Gastroesophageal sphincter (tissue), 3 donors: Measurements from ENCODE around the gene SFTA2.

ENCODE experiments used
- EP300 ChIP-seq: sonication (generic); formaldehyde crosslinking; IDR thresholded peaks from one replicate; pipeline ENCODE4 v1.6.1; 2017; ENCODE audit warnings: antibody characterized with exemption, mild to moderate bottlenecking
- POLR2A ChIP-seq, 2 donors: fragments of 450-650 bp; IDR thresholded peaks; one replicate each; pipeline ENCODE4 v1.6.1; 2017; ENCODE audit warnings: antibody characterized with exemption in 2 of 2, mild to moderate bottlenecking in 2 of 2, moderate library complexity in 1 of 2
- POLR2AphosphoS5 ChIP-seq: sonication (generic); formaldehyde crosslinking; IDR thresholded peaks from one replicate; pipeline ENCODE4 v1.6.1; 2017; ENCODE audit warnings: antibody characterized with exemption
- TF ChIP-seq, protein P1 (sequence below), 4 experiments: fragments of 200-600 bp in 2 of 4; fragments of 450-650 bp in 2 of 4; sonication (generic) in 1 of 4; IDR thresholded peaks; one replicate each; pipeline ENCODE4 v1.5.1; 2017 to 2019; ENCODE audit warnings: antibody characterized with exemption in 4 of 4, mild to moderate bottlenecking in 2 of 4, moderate library complexity in 2 of 4

DNA sequence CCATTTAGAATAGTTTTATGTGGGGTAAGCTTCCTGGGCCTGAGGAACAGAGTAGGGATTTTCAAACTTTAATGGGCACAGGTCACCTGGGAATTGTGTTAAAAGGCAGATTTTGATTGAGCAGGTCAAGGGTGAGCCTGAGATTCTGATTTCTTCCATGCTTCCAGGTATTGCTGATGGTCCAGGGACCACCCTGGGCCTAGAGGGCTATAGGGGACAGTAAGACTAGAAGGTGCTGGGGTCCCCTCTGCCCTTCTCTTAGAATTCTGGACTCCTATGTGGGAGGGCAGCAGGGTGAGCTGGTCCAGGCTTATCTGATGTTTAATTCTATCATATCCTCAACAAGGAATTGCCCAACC is 45.1 kb downstream of the SFTA2 start:
- TF ChIP-seq, protein P1, sequence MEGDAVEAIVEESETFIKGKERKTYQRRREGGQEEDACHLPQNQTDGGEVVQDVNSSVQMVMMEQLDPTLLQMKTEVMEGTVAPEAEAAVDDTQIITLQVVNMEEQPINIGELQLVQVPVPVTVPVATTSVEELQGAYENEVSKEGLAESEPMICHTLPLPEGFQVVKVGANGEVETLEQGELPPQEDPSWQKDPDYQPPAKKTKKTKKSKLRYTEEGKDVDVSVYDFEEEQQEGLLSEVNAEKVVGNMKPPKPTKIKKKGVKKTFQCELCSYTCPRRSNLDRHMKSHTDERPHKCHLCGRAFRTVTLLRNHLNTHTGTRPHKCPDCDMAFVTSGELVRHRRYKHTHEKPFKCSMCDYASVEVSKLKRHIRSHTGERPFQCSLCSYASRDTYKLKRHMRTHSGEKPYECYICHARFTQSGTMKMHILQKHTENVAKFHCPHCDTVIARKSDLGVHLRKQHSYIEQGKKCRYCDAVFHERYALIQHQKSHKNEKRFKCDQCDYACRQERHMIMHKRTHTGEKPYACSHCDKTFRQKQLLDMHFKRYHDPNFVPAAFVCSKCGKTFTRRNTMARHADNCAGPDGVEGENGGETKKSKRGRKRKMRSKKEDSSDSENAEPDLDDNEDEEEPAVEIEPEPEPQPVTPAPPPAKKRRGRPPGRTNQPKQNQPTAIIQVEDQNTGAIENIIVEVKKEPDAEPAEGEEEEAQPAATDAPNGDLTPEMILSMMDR (IDR thresholded peaks at IDR 0.05), result no peak
- TF ChIP-seq POLR2A (IDR thresholded peaks at IDR 0.05), result no peak
- TF ChIP-seq POLR2AphosphoS5, result no peak
- no peak for TF ChIP-seq EP300
